HL-60 (cell line): ENCODE results near the gene KCNQ1OT1.

Experiments
- CTCF ChIP-seq: IDR thresholded peaks from one replicate; pipeline ENCODE4 v1.5.1; 2011; ENCODE audit warnings: low read length, control low read depth, inconsistent platforms; ENCODE audit not compliant: insufficient read depth
- POLR2AphosphoS5 ChIP-seq: IDR thresholded peaks from 2 replicates; pipeline ENCODE4 v1.6.1; 2012; ENCODE audit warnings: low read depth

GRCh38 chr11:2666401-2666741 is 33.4 kb downstream of the KCNQ1OT1 start:
- TF ChIP-seq CTCF (no peak), POLR2AphosphoS5 (no peak)
